BLaER1 (cell line): Measurements from ENCODE around the gene FCRLA.
"Not testable (repeated sequence)": the region's sequence is repeated elsewhere in the genome, so short reads cannot be mapped to it uniquely, and the experiment has no call there.

ENCODE experiments used
- H3K27ac ChIP-seq: shearing (Covaris generic); formaldehyde crosslinking; 2 replicates; pipeline ENCODE4 v1.8.1; 2022
- H3K27me3 ChIP-seq: shearing (Covaris generic); formaldehyde crosslinking; 2 replicates; pipeline ENCODE4 v1.8.1; 2022
- H3K36me3 ChIP-seq: shearing (Covaris generic); formaldehyde crosslinking; 2 replicates; pipeline ENCODE4 v1.8.1; 2022
- H3K4me1 ChIP-seq: shearing (Covaris generic); formaldehyde crosslinking; 2 replicates; pipeline ENCODE4 v1.8.1; 2022
- H3K4me2 ChIP-seq: shearing (Covaris generic); formaldehyde crosslinking; 2 replicates; pipeline ENCODE4 v1.8.1; 2022
- H3K4me3 ChIP-seq: shearing (Covaris generic); formaldehyde crosslinking; 2 replicates; pipeline ENCODE4 v1.8.1; 2022
- H3K9ac ChIP-seq: shearing (Covaris generic); formaldehyde crosslinking; 2 replicates; pipeline ENCODE4 v1.8.1; 2022
- H3K9me3 ChIP-seq: shearing (Covaris generic); formaldehyde crosslinking; 2 replicates; pipeline ENCODE4 v1.8.1; 2022
- H4K20me1 ChIP-seq: shearing (Covaris generic); formaldehyde crosslinking; 2 replicates; pipeline ENCODE4 v1.8.1; 2022
- Cebpa-rat ChIP-seq: shearing (Covaris generic); IDR thresholded peaks from 2 replicates; pipeline ENCODE4 v1.8.1; 2022

Gene FCRLA

GRCh38 chr1:161706482-161707347, at the start of gene FCRLA:
Gene FCRLA, plus strand, starts transcription at chr1:161707229. Its CDS starts 36 bp downstream, at chr1:161707265.
- Histone ChIP-seq H3K27ac (peak within 1 kb of the TSS; percentile 46), H3K9ac (no peak within 1 kb of the TSS), H4K20me1 (no peaks in the 10 kb centered on the region), H3K9me3 (no peaks in the 10 kb centered on the region), H3K36me3 (no peaks in the 10 kb centered on the region), H3K27me3 (no peaks in the 10 kb centered on the region), H3K4me2 (peak within 1 kb of the TSS; percentile 57), H3K4me3 (no peak within 1 kb of the TSS), H3K4me1 (peaks cover 54% of the 10 kb centered on the region)
- TF ChIP-seq Cebpa-rat = no peak

- not testable (repeated sequence) for H3K27me3 ChIP-seq, H4K20me1 ChIP-seq, H3K9me3 ChIP-seq, H3K4me1 ChIP-seq, H3K4me2 ChIP-seq, H3K27ac ChIP-seq, H3K9ac ChIP-seq, H3K4me3 ChIP-seq, H3K36me3 ChIP-seq
Measured at GRCh38 chr1:161658524-161658923, 48.5 kb upstream of the FCRLA start.

GRCh38 chr1:161661660-161662311, 45.2 kb upstream of the FCRLA start:
- H3K36me3 ChIP-seq, H3K4me1 ChIP-seq, H3K9ac ChIP-seq, H3K27me3 ChIP-seq, H3K9me3 ChIP-seq, H3K27ac ChIP-seq, H4K20me1 ChIP-seq, H3K4me2 ChIP-seq, H3K4me3 ChIP-seq: not testable (repeated sequence)

GRCh38 chr1:161662684-161663339, 44.2 kb upstream of the FCRLA start, which contains the start of gene FCGR2B:
Gene FCGR2B, plus strand, starts transcription at chr1:161663143. Its CDS starts 99 bp downstream, at chr1:161663242.
- not testable (repeated sequence) for H3K9me3 ChIP-seq, H3K4me2 ChIP-seq, H3K36me3 ChIP-seq, H3K4me1 ChIP-seq, H4K20me1 ChIP-seq, H3K4me3 ChIP-seq, H3K9ac ChIP-seq, H3K27me3 ChIP-seq, H3K27ac ChIP-seq

GRCh38 chr1:161663569-161663968, 43.5 kb upstream of the FCRLA start:
- H3K27ac ChIP-seq, H3K4me1 ChIP-seq, H3K27me3 ChIP-seq, H3K4me2 ChIP-seq, H3K9ac ChIP-seq, H3K4me3 ChIP-seq, H3K36me3 ChIP-seq, H4K20me1 ChIP-seq, H3K9me3 ChIP-seq: not testable (repeated sequence)

- H4K20me1 ChIP-seq = not testable (repeated sequence)
Measured at GRCh38 chr1:161664689-161665088, 42.3 kb upstream of the FCRLA start.

GRCh38 chr1:161671045-161672020, 35.7 kb upstream of the FCRLA start:
- H3K36me3 ChIP-seq, H3K27me3 ChIP-seq, H4K20me1 ChIP-seq, H3K9ac ChIP-seq, H3K4me1 ChIP-seq, H3K4me3 ChIP-seq, H3K27ac ChIP-seq, H3K9me3 ChIP-seq: not testable (repeated sequence)
- peak overlapping the region; percentile 39 for H3K4me2 ChIP-seq

More at GRCh38 chr1:161664689-161665088, 42.3 kb upstream of the FCRLA start:
- not testable (repeated sequence) for H3K4me3 ChIP-seq, H3K27me3 ChIP-seq, H3K9me3 ChIP-seq, H3K27ac ChIP-seq, H3K4me1 ChIP-seq, H3K36me3 ChIP-seq, H3K9ac ChIP-seq, H3K4me2 ChIP-seq

GRCh38 chr1:161673437-161673836, 33.6 kb upstream of the FCRLA start:
- H3K27me3 ChIP-seq, H3K4me3 ChIP-seq, H3K9ac ChIP-seq, H3K4me2 ChIP-seq, H3K36me3 ChIP-seq, H3K27ac ChIP-seq, H3K9me3 ChIP-seq, H3K4me1 ChIP-seq, H4K20me1 ChIP-seq: not testable (repeated sequence)

GRCh38 chr1:161674447-161674846, 32.6 kb upstream of the FCRLA start:
- H3K4me3 ChIP-seq, H3K27me3 ChIP-seq, H4K20me1 ChIP-seq, H3K4me1 ChIP-seq, H3K27ac ChIP-seq, H3K9me3 ChIP-seq, H3K9ac ChIP-seq, H3K4me2 ChIP-seq, H3K36me3 ChIP-seq: not testable (repeated sequence)

GRCh38 chr1:161674908-161675307, 32.1 kb upstream of the FCRLA start:
- not testable (repeated sequence) for H3K36me3 ChIP-seq

More at GRCh38 chr1:161674908-161675307, 32.1 kb upstream of the FCRLA start:
- not testable (repeated sequence) for H3K9me3 ChIP-seq, H3K9ac ChIP-seq, H3K4me2 ChIP-seq, H3K4me1 ChIP-seq, H3K27ac ChIP-seq, H3K4me3 ChIP-seq, H3K27me3 ChIP-seq, H4K20me1 ChIP-seq
